Fibroblast of peridontal ligament (primary cell): ENCODE measurements around the gene EYS.
A peak's percentile ranks its signal among the peaks of the same experiment; 100 is the strongest.
"Not testable (repeated sequence)": the region's sequence is repeated elsewhere in the genome, so short reads cannot be mapped to it uniquely, and the experiment has no call there.

Source experiments
- DNase-seq: peaks from one replicate; pipeline ENCODE4 v3.0.0-alpha.2; 2010; ENCODE audit errors: extremely low read depth

The EYS gene

DNA sequence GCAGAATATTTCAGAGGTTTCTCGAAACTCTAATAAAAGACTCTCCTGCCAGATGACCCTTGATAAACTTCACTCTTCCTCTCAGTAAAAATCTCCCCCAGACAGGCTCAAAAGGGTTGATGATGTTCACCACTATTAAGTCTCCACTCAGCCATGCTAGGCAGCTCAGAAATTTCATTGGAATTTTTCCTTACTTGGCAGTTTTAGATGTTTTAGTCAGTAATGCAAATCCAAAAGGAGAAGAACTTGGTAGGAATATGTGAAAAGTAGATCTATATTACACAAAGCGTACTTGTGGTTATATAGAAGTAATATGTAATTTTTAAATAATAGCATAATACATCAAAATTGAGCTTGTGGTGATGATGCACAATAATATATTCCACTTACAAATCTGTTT lies 1738.4 kb downstream of the EYS start:
- DNase-seq: no peak

DNA sequence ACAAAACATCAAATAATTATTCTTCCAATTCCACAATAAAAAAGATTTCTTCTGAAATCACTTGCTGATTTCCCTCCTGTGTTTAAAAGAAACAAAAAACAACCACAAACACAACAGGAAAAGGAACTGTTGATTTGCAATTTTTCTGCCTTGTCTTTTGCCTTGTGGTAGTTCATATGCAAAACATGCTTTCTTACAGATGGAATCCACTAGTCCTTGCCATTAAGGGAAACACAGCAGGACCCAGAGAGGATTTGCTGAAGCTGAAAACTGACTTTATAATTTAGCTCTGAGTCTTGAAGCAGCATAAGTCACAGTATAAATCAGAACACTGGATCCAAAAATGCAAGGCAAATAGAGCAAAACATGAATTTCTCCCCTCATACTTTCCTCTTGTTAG lies 1742.7 kb downstream of the EYS start:
- no peak for DNase-seq

DNA sequence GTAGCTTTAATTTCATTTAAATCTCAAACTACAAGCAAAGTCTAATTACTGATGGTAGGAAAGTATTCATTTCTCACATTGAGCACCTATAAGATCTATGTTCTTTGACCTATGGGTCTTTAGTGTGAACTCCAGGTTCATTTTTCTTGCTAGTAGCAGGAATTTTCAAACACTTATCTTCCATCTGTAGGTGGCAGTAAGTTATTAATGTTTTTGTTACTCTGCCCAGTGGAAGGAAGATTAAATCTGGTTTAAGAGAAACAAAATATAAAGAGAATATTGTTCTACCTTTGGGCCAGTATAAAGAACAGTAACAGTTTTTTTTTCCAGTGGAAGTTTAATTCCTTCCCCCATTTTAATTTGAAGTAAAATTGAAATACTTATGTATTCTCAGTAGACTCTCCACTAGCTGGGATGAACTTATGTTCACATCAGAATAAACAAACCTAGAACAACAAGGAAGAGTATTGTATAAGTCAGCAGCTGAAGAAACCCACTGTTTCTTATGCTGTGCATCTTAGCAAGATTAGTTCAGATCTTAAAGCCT lies 1743.2 kb downstream of the EYS start:
- DNase-seq: no peak

DNA sequence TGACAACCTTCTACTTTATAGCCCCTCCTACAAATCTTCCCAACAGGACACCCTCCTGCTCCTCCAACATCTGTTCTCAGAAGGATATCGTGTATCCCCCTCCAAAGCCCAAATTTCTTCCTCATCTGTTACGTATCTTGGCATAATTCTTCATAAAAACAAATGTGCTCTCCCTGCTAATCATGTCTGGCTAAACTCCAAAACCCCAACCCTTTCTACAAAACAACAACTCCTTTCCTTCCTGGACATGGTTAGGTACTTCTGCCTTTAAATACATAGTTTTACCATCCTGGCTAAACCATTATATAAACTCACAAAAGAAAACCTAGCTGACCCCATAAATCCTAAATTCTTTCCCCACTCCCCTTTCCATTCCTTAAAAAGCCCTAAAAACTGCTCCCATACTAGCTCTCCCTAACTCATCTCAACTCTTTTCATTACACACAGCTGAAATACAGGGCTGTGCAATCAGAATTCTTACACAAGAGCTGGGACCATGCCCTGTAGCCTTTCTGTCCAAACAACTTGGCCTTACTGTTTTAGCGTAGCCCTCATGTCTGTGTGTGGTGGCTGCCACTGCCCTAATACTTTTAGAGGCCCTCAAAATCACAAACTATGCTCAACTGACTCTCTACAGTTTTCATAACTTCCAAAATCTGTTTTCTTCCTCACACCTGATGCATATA lies 1753.5 kb downstream of the EYS start:
- not testable (repeated sequence) for DNase-seq

DNA sequence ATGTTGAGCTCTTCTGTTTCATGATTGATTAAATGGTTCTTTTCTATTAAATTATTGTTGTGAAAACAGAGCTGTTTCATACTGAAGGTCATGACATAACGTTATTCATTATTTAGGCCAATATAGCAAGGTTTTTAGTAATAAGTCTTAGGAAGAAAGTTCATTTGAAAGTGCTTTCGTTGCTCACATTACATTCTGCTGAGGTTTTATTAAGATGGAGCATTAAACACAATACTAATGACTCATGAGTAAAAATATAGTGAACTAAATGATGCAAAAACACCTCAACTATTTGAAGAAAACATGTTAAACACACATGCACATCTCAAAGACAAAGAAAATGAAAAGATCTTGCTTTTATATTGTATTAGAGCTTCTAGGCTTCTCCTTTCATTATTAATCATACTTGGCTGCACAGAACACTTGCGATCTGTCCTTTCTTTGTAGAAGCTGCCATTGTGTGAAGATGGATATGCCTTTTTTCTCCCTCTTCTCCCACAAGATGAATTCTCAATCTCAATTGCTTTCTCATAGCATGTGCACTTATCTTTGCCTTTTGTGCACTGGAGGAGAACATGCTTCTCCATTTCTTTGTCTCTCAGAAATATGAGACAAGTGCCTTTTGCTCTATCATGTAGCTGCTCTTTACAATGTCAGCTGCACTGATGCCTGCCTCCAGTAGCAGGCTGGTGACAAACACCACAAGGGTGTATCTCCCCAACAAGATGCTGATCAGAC lies 1759.1 kb downstream of the EYS start:
- no peak for DNase-seq

DNA sequence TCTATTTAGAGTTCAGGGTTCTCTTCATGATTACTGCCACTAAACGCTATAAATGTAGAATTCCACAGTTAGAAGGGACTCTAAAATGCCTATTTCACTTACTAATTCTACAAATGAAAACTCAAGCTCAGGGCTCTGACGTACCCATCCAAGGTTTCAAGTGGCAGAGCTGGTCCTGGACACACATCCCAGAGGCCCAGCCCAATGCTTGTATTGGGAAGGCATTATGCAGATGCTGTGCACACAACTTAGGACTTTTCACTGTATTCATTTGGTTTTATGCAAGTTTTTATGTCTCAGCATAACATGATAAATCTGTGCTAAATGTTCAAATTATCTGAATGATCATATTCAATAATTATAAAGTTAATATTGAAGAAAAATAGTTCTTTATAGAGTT lies 1761.0 kb downstream of the EYS start:
- DNase-seq: no peak

DNA sequence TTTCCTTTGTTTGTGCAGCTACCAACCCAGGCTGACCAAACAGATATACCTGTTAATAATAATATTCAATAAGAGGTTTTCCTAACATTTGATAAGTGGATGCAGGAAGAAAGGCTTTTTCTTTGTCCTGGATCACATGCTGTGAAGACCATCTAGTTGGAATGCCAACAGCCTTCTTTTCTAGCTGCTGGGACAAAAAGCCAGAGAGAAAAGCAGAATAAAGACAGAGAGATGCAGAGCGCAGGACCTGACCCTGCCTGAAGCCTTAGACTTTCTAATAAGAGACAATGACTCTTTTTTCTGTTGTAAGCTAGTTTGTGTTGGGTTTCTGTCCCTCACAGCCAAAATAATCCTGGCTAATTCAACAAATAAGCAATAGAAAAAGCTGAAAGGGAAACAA lies 1763.2 kb downstream of the EYS start:
- no peak for DNase-seq

DNA sequence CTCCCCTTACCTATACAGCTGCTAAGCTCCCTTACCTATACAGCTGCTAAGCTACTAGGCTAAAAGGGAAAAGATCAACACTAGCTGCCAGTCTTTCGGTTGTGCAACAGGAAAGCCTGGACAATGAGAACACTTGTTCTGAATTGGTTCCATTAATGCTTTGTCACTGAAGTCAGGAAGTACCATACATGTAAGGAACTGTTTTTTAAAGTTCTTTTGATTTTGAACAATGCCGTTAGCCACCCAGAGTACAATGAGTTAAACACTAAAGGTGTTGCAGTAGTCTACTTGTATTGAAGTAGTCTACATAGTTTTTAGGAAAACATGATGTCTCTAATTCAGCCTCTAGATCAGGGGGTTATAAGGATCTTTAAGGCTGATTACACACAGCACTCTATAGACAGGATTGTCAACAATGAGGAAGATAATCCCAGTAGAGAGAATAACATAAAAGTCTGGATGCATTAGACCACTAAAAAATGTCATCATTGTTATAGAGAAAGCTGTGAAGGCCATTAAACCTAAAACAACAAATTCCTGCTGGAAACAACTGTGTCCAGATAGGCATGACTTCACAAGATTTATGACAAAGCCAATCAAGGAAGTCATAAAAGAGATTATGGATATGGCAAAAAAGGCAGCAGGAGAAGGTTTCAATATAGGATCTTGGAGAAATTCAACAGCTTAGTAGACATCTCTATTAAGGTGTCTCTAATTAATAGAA lies 1765.1 kb downstream of the EYS start:
- DNase-seq: no peak

DNA sequence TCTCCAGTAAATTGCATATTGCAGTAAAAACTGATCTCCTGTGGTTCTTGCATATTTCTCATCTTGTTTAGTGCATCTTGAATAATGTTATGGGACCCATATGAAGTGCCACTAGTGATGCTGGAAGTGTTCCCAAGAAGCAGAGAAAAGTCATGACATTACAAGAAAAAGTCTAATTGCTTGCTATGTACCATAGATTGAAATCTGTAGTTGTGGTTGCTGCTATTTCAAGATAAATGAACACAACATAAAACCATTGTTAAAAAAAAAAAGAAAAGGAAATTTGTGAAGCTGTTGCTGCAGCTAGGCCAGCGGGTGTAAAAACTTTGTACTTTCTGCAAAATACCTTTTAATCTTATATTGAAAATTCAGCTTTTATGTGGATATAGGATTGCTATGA lies 1767.0 kb downstream of the EYS start:
- DNase-seq: no peak

DNA sequence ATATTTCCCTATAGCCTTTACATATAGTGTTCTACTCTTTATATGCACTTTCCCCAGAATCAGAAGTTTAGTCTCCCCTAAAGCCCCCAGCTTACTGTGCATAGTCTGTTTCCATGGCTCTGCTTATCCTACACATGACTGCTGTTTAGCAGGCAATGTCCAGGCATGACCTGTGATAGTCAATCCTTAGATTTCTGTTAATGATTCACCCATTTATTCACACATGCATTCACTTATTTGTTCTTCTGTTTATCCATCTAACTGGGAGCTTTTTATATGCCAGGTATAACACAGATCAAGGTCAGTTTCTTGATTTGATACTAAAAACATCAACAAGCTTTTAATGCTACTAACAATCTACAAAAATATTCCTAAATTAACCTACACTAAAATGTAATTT lies 1770.6 kb downstream of the EYS start:
- no peak for DNase-seq

DNA sequence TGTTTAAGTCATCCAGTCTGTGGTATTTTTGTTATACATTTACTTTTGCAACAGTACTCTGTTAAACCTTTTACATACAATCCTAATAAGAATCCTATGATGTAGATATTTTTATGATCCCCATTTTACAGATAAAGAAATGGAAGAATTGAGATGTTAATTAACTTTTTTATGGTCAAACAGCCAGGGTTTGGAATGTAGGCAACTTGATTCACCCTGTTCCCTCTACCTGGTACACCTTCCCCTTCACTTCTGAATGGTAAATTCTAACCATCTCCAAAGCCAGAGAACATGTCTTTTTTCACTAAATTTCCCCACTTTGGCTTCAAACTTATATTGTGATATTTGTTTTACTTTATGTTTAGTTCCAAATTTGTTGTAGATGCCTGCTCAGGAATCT lies 1771.3 kb downstream of the EYS start:
- no peak for DNase-seq

DNA sequence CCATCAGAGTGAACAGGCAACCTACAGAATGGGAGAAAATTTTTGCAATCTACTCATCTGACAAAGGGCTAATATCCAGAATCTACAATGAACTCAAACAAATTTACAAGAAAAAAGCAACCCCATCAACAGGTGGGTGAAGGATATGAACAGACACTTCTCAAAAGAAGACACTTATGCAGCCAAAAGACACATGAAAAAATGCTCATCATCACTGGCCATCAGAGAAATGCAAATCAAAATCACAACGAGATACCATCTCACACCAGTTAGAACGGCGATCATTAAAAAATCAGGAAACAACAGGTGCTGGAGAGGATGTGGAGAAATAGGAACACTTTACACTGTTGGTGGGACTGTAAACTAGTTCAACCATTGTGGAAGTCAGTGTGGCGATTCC lies 1773.1 kb downstream of the EYS start:
- DNase-seq: not testable (repeated sequence)

DNA sequence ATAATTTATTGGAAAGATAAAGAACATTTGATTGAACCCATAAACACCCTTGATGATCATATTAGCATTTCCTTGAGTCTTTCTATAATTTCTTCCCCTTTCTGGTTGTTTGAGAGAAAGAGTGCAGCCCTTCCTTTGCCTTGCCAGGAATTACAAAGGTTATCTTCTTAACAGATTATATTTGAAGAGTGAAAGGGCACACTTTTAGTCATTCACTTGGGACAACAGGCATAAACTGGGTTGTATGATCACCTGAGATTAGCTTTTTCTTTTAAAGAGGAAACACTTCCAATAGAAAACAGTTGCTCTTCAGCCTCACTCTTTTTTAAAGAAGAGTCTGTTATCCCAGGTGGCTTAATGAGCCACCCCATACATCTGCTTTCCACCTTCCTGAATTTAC lies 1776.2 kb downstream of the EYS start:
- DNase-seq: no peak

DNA sequence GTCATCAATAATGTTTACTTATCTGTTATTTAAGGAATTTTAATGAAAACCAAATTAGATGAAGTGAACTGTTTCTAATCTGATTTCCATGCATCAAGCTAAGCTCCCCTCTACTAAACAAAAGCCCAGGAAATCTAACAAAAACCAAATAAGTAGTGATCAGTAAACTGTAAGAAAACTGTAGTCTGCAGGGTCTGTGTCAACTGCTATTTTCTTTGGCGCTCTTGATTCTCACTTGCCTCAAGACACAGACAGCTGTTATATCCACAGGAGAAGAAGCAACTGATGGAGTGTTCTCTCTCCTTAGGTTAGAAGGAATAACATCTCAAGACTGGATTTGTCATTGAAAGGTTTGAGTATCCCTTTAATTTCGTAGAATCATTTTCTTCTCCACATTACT lies 1777.9 kb downstream of the EYS start:
- no peak for DNase-seq

DNA sequence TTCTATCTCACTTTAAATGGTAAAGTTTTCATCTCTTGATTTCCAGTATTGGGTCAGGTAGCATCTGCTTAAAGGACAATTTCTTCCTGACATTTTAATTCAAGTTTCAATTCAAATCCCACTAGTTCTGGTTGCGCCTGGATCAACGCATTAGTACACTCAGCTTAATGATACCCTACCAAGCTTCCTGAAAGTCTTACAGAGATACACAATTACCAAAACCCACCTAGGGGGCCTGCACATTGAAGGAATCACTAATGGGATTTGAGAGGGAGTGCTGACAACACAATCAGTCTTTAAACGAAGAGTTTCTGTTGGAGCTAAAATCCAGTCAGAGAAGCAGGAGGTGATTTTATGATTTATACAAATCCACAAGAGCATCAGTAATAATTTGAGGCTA lies 1778.4 kb downstream of the EYS start:
- no peak for DNase-seq

DNA sequence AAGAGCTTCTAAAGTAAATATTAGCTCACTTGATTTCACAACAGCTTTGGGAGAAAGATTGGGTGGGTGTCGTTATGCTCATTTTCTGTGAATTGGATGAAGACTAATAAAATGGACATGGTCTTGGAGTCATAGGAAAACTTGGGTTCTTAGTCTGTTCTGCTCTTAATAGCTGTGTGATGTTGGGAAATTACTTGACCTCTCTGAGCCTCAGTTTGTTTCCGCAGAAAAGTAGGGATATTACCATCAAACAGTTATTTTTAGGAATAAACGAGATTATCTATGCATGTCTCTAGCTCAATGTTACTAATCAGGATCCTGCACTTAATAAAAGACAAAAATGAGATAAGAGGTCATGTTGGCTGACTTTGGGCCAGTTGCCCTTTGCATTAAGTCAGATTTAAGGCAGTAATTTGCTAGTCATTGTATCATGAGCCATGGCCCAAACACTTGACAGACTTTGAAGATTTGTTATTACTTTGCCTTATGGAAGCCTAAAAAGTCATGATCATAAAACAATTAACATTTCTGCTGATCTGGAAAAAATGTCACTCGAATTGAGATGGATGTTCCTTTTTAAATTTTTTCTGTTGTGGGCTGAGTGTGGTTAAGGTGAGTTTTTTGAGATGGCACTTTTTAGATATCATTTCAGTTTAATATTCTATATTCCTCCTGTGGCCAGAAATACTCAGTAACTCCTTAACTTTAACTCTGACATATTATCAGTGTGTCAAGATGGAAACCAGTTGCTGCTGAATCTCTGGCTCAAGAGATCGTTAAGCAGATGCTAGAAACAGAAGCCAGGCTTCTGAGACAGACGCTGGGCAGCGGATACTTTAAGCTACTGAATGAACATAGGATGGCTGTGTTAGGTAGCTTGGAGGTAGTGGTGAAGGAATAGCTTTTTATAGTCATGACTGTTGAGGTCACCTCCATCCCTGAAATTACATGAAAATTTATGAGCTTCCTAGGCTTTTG lies 1779.8 kb downstream of the EYS start:
- no peak for DNase-seq

DNA sequence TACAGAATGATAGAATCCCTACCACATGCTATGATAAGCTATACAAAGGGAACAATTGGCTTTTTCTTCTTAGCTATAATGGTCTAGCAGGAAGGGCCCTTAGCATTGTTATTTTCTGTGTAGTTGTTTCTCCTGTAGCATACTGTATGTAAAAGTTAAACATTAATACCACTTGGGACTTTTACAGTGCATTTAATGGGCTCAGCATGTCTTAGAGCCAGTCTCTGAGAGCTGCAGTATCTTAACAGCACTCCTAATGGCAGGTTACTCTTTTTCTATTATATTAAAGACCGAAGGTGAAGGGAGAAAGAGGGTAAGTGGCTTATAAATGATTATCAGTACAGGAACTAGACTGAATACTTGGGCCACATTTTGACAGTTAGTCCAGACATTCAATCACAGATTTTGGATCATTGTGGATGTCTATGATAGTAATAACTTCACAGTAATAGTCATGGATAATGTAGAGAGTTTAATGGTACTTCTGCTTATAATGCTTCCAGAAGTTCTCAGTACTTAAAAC lies 1780.7 kb downstream of the EYS start:
- no peak for DNase-seq

DNA sequence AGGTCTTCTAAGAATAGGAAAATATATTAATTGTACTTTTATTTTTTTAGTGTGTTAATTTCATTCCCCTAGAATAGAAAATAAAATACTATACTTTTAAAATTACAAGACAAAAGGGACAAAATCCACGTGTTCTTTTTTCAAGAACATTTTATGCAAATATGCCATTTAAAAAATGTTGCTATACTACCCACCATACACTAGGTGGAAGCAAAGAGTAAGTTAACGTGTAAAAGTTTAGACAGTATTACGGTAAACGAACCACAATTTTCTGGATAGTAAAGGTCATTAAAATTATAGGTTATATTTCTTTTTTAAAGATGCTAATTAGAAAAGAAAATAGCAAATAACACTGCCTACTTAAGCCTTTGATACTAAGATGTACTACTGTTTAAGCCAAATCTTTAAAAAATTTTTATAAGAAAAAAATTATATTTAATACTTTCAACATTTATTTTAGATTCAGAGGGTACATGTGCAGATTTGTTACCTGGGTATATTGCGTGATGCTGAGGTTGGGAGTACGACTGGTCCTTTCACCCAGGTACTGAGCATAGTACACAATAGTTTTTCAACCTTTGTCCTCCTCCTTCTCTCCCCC lies 1783.8 kb downstream of the EYS start:
- DNase-seq: peak; percentile 57

DNA sequence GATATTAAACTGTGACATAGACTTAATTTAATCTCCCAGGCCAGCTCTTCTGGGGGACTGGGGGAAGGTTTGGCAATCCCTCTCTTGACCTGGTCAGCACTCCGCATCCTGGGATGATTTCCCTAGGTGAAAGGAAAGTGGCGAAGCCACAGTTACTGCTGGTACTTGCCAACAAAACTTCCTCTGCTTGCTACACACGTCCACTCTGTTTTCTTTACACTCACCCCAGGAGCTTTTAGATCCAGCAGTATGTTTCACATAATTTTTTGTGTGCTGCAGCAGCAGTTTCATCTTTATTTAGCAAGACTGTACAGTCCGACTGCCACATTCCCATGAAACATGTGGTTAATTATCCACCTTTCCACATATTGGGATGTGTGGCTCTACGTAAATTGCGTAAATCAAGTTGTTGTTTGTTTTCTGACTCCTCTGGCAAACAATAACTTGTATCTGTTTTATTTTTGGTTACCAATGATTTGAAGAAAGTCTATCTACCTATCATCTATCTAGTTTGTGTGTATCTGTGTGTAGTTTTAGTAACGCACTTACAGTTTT lies 1787.4 kb downstream of the EYS start:
- no peak for DNase-seq

DNA sequence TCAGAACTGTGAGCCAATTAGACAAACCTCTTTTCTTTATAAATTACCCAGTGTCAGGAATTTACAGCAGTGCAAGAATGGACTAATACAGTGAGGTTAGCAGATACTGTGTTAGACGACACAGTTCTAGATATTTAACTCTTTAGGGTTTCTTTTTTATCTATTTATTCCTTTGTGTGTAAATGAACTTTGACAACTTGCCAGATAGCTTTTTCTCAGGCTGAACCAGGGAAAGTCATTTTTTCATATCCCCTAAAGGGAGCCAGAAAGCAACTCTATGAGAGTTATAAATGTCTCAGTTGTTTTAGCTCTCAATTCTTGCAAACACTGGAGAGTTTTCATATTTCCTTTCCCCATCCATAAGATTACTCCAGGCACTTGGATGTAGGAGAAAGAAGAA lies 1794.1 kb downstream of the EYS start:
- DNase-seq: no peak
